GM19395 (cell line): Measurements from ENCODE around the gene RPS6KA1.
"Not testable (repeated sequence)": the region's sequence is repeated elsewhere in the genome, so short reads cannot be mapped to it uniquely, and the experiment has no call there.

Source experiments
- ATAC-seq: cut with Tn5 transposase; IDR thresholded peaks from one replicate; pipeline ENCODE4 v1.9.1; 2021; ENCODE audit warnings: mild to moderate bottlenecking, moderate library complexity; ENCODE audit not compliant: unreplicated experiment

RPS6KA1 gene

DNA sequence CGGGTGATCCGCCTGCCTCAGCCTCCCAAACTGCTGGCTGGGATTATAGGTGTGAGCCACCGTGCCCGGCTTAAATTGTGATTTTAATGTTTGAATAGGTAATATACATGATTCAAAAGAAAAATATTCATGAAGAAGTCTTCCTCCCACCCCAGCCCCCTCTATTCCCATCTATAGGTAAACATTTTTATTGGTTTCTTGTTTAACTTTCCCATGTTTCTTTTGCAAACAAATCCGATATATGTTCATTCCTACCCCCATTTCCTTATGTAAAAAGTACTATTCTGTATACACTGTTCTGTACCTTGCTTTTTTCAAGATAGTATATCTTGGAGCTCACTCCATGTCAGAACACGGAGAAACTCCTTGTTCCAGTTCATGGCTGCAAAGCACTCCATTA lies 23.2 kb downstream of the RPS6KA1 start:
- no peak for ATAC-seq

DNA sequence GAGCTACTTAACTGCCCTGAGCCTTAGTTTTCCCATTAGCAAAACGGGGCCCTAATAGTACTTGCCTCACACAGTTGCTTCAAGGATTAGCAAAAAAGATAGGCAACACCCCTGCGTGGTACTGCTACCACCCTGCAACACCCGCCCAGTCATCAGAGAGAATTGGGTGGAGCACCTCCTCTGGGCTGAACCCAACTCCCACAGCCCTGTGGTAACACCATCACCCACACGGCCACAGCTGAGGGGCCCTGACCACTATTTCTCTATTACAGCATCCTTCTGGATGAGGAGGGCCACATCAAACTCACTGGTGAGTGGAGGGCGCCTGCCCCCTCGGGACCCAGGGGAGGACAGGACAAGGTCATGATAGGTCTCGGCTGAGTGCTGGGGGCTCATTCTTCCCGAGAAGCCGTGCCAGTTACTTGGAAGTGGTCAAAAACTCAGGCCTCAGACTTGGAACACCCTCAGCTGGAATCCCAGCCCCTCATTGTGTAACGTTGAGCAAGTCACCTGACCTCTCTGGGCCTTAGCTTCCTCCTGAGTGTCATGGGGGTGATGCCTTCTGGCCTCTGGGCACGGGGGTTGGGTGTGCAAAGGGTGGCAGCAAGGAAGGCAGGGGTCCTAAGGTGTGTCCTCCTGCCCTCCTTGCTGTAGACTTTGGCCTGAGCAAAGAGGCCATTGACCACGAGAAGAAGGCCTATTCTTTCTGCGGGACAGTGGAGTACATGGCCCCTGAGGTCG lies 24.6 kb downstream of the RPS6KA1 start:
- ATAC-seq: no peak

DNA sequence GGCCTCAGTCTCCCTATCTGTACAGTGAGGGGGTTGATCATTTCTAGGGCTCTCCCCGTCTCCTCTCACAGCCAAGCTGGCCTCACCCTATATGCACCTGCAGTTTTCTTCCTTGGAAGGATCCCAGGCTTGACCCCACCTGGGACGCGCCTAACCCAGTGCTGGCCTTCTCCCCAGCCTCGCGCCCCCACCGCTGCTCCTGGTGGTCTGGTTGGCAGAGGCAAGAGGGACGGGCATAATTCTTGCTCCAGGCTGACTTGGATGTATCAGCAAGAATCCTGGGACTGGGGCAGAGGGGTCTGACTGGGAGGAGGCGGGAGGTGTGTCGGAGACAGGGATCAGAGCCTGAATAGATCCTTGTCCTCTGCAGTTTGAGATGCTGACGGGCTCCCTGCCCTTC lies 25.2 kb downstream of the RPS6KA1 start:
- ATAC-seq: no peak

GRCh38 chr1:26555550-26555981 lies 26.0 kb downstream of the RPS6KA1 start:
- ATAC-seq: no peak

- no peak for ATAC-seq
Observed at GRCh38 chr1:26556111-26556510, 26.6 kb downstream of the RPS6KA1 start.

- ATAC-seq: no peak
Observed at GRCh38 chr1:26557008-26557407, 27.4 kb downstream of the RPS6KA1 start.

GRCh38 chr1:26558685-26559048 lies 29.1 kb downstream of the RPS6KA1 start:
- ATAC-seq: no peak

DNA sequence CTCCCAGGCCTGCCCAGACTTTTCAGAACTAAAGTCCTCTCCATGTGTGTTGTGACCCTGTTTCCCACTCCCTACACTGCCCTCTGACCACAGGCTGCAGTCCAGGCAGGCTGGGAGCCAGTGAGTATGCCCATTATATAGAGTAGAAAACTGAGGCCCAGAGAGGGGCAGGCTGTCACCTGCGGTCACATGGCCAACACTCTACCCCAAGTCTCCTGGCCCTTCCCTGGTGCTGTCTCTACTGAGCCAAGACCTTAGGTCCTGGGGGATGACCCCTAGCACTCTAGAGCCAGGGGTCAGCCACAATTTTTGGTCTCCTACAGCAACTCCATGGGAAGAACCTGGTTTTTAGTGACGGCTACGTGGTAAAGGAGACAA lies 30.8 kb downstream of the RPS6KA1 start:
- ATAC-seq: no peak

DNA sequence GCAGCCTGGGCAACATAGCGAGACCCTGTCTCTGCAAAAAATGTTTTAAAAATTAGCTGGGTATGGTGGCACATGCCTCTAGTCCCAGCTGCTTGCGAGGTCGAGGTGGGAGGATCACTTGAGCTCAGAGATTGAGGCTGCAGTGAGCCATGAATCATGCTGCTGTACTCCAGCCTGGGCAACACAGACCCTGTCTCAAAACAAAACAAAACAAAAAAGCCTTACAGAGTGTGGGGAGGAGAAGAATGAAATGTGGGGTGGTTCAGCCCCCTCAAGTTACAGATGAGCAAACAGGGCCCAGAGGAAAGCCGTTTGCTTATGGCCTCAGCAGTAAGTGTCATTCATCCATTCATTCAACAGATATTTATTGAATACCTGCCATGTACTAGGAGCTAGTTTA lies 40.7 kb downstream of the RPS6KA1 start:
- no peak for ATAC-seq

DNA sequence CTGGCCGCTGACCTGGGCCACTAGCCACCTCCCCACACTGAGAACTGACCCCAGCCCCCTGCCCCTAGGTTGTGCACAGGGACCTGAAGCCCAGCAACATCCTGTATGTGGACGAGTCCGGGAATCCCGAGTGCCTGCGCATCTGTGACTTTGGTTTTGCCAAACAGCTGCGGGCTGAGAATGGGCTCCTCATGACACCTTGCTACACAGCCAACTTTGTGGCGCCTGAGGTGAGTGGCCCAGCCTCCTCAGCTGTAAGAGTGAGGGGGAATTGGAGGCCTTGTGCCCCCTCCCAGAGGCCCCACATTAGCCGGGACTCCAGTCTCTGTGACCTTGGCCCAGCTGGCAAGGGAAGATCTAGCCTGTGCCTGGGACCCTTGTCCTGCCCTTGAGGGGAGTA lies 41.8 kb downstream of the RPS6KA1 start:
- ATAC-seq: no peak

GRCh38 chr1:26574018-26574417 lies 44.5 kb downstream of the RPS6KA1 start:
- no peak for ATAC-seq

DNA sequence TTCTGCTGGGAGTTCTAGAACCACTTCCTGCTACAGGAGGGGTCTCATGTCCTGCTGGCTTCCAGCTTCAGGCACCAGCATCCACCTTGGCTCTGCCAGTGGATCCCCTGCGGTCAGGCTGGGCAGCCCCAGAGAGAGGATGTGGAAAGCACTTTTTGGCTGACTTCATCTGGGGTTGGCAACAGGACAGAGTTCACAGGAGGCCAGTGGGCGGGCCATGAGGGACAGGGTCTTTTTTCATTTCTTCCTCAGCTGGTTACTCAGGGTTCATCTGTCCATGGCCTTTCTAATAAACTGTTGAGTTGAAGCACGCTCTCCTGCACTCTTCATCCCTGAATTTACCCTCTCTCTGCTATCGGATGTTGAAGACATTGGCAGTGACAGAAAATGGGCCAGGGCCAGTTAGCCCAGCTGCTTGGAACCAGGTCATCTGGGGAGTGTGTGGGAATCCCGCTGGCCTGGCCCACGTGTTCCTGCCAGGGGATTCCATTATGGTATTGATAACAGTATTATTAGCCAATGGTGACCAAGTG lies 45.2 kb downstream of the RPS6KA1 start:
- ATAC-seq: no peak

- ATAC-seq: no peak
Observed at GRCh38 chr1:26575348-26575747, 45.8 kb downstream of the RPS6KA1 start.

DNA sequence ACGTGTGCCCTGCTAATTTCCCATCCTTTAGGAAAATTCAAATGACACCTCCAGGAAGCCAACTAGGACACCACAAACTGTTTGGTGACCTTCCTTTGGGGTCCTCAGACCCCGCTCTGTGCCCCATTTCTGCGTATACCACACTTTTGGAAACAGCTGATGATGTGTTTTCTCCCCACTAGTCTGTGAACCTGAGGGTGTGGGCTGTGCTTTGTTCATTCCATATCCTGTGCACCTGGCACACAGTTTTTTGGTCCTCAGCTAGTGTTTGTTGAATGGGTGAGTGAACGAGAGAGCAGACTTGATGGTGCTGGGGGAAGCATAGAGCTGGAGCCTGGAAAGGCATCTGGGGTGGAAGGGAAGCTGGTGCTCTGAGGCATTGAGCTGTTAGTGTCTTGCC lies 48.6 kb downstream of the RPS6KA1 start:
- no peak for ATAC-seq

- ATAC-seq: no peak
Observed at GRCh38 chr1:26579681-26580111, 50.1 kb downstream of the RPS6KA1 start.

GRCh38 chr1:26580116-26580515 lies 50.6 kb downstream of the RPS6KA1 start:
- no peak for ATAC-seq

DNA sequence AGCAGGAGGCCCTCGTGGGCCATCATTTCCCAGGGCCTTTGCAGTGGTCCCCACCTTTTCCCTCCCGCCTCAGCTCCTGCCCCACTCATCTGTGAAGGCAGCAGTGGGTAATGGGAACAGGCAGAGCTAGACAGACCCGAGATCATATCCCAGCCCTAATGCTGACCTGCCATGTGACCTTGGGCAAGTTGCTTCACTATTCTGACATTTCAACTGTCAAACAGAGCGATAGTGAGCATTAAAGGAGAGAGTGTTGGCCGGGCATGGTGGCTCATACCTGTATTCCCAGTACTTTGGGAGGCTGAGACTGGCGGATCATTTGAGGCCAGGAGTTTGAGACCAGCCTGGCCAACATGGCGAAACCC lies 51.7 kb downstream of the RPS6KA1 start:
- no peak for ATAC-seq

- ATAC-seq: no peak
Observed at GRCh38 chr1:26582053-26582835, 52.7 kb downstream of the RPS6KA1 start.

DNA sequence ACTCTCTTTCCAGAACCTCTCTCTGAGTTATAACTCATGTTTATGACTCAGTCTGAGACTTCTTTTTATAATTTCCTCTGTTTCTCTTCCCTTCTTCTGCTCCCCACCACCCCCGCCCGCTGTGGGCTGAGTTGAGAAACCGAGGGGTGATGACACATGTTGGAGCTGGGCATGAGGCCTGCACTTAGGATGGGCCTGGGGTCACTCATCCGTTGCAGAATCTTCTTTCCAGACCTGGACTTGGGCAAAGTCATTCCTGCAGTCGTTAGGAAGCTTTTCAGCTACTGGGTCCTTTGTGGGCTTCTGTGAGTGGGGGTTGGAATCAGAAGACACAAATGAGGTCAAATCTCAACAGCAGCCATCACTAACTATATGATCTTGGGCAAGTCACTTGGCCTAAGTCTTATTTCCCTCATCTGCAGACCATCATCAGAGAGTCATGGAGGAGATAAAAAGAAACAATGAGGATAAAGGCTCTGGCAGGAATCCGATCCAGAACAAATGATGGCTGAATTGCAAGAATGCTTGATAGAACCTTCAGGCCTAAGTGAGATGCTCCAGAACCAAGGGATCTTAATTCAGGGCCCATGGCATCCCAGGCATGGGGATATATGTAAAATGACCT lies 53.4 kb downstream of the RPS6KA1 start:
- ATAC-seq: no peak

DNA sequence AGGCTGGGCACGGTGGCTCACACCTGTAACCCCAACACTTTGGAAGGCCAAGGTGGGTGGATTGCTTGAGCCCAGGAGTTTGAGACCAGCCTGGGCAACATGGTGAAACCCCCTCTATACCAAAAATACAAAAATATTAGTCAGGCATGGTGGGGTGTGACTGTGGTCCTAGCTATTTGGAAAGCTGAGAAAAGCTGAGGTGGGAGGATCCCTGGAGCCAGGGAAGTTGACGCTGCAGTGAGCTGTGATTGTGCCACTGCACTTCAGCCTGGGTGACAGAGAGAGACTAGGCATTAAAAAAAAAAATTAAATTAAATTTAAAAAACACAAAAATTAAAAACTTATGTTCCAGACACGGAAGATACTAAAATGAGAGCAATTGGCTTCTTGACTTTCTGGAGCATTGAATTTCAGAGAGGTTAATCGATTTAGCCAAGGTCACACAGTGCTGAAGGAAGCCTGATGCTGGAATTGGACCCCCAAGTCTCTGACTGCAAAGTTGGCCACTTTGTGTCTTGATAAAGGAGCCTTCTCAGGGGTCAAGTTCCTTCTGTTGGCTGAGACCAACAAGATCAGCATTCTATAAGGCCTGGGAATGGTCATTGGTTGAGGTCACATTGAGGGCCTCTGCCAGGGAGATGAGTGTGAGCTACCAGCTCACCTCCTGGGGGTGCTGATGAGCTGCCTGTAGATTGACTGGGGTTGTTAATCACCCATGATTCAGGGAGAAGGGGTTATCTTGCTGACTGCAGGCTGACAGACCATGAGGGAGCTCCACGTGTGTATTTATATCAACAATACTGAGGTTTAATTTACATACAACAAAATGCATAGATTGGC lies 54.3 kb downstream of the RPS6KA1 start:
- no peak for ATAC-seq

DNA sequence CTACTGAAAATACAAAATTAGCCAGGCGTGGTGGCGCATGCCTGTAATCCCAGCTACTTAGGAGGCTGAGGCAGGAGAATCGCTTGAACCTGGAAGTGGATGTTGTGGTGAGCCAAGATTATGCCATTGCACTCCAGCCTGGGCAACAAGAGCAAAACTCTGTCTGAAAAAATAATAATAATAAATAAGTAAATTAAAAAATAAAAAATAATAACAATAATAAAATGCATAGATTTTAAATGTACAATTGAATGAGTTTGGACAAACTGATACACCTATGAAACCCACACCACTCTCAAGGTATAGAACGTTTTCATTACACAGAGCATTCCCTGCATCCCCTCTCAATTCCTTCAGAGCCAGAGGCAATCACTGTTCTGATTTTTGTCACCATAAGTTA lies 55.0 kb downstream of the RPS6KA1 start:
- ATAC-seq: not testable (repeated sequence)
